HG02973 (cell line): ENCODE results near the gene TCP11X2.
"Not testable (repeated sequence)": the region's sequence is repeated elsewhere in the genome, so short reads cannot be mapped to it uniquely, and the experiment has no call there.

Source experiments
- ATAC-seq: cut with Tn5 transposase; IDR thresholded peaks from one replicate; pipeline ENCODE4 v1.9.1; 2021; ENCODE audit warnings: moderate library complexity; ENCODE audit not compliant: unreplicated experiment

The TCP11X2 gene

GRCh38 chrX:102471762-102472220, at the start of gene TCP11X2:
Gene TCP11X2, minus strand, starts transcription at chrX:102471812.
- not testable (repeated sequence) for ATAC-seq

GRCh38 chrX:102517326-102517725, 45.7 kb upstream of the TCP11X2 start:
- no peak for ATAC-seq

- ATAC-seq = peak; percentile 88
These were observed 44.6 kb upstream of the TCP11X2 start, which contains the start of gene TMSB15A for GRCh38 chrX:102515975-102516941. Gene TMSB15A, minus strand, starts transcription at chrX:102516739.

GRCh38 chrX:102514536-102514935, 42.9 kb upstream of the TCP11X2 start:
- no peak for ATAC-seq

- ATAC-seq = no peak
These were observed 27.1 kb upstream of the TCP11X2 start for GRCh38 chrX:102498732-102499131.

- no peak for ATAC-seq
These were observed 20.2 kb upstream of the TCP11X2 start for GRCh38 chrX:102491766-102492165.

GRCh38 chrX:102478765-102479164, 7.2 kb upstream of the TCP11X2 start:
- not testable (repeated sequence) for ATAC-seq

GRCh38 chrX:102470215-102470614, 1.4 kb downstream of the TCP11X2 start:
- ATAC-seq = not testable (repeated sequence)

GRCh38 chrX:102458615-102459014, 13.0 kb downstream of the TCP11X2 start:
- ATAC-seq = not testable (repeated sequence)

- ATAC-seq = not testable (repeated sequence)
These were observed 31.7 kb downstream of the TCP11X2 start, which contains the start of gene NXF2B for GRCh38 chrX:102439908-102440307. Gene NXF2B, minus strand, starts transcription at chrX:102440008. Its CDS starts 59,972 bp downstream, at chrX:102380036.

GRCh38 chrX:102414493-102414892, 57.1 kb downstream of the TCP11X2 start:
- ATAC-seq = not testable (repeated sequence)
